SK-N-SH (cell line): ENCODE measurements around the gene TOMM20. TPM values are rescaled to one million over a fixed set of nuclear protein-coding genes. Genes with fewer than 3 reads are reported as not detected.

ENCODE experiments used
- CTCF ChIA-PET: fragments of 300-600, 350-600 bp; formaldehyde crosslinking; extraction: SDS; loops from one replicate; lab custom pipeline; 2021; lab: Yijun Ruan, JAX
- POLR2A ChIA-PET: fragments of 350-600 bp; sonication (Branson Sonifier 250); formaldehyde crosslinking; extraction: SDS; loops from one replicate; lab custom pipeline; 2020; ENCODE audit warnings: antibody characterized with exemption, inconsistent platforms; lab: Yijun Ruan, JAX
- DNase-seq: peaks from one replicate; pipeline ENCODE4 v3.0.0; 2012
- H2AFZ ChIP-seq: fragments of 200-600 bp; sonication (generic); 2 replicates; pipeline ENCODE4 v1.8.1; 2016; ENCODE audit warnings: antibody characterized with exemption, mild to moderate bottlenecking, low read depth
- H3F3A ChIP-seq: fragments of 200-600 bp; sonication (generic); replicated peaks from 2 replicates; pipeline ENCODE3; 2016; ENCODE audit warnings: antibody characterized with exemption, mild to moderate bottlenecking; ENCODE audit not compliant: insufficient read depth
- H3K27ac ChIP-seq, 2 experiments: fragments of 200-500 bp in 1 of 2; fragments of 200-600 bp in 1 of 2; sonication (Bioruptor generic) in 1 of 2; sonication (generic), shearing (Covaris generic) in 1 of 2; 2 replicates each; pipeline versions ENCODE4 v1.5.1 to v1.6.1; 2014 to 2016; ENCODE audit warnings: low read depth in 2 of 2, inconsistent platforms in 1 of 2, low read length in 1 of 2, mild to moderate bottlenecking in 1 of 2, mixed read lengths in 1 of 2
- H3K27me3 ChIP-seq: fragments of 200-600 bp; sonication (generic), shearing (Covaris generic); 2 replicates; pipeline ENCODE4 v1.6.1; 2016; ENCODE audit warnings: mixed run types; ENCODE audit not compliant: insufficient read depth
- H3K36me3 ChIP-seq, 2 experiments: fragments of 200-500 bp in 1 of 2; fragments of 200-600 bp in 1 of 2; sonication (Bioruptor generic) in 1 of 2; sonication (generic) in 1 of 2; replicated peaks in 1 of 2; 2 replicates each; pipeline versions ENCODE3 to v1.5.1; 2014 to 2016; ENCODE audit warnings: low read length in 1 of 2, mild to moderate bottlenecking in 1 of 2; ENCODE audit not compliant: insufficient read depth in 2 of 2, control insufficient read depth in 1 of 2
- H3K4me1 ChIP-seq, 2 experiments: fragments of 200-500 bp in 1 of 2; fragments of 200-600 bp in 1 of 2; sonication (Bioruptor generic) in 1 of 2; sonication (generic), shearing (Covaris generic) in 1 of 2; 2 replicates each; pipeline versions ENCODE4 v1.5.1 to v1.6.1; 2014 to 2016; ENCODE audit warnings: low read depth in 1 of 2, low read length in 1 of 2, mixed run types in 1 of 2; ENCODE audit not compliant: insufficient read depth in 2 of 2, control insufficient read depth in 1 of 2
- H3K4me2 ChIP-seq: fragments of 200-600 bp; sonication (generic), shearing (Covaris generic); 2 replicates; pipeline ENCODE4 v1.6.1; 2017; ENCODE audit warnings: mixed run types
- H3K4me3 ChIP-seq, 2 experiments: fragments of 200-500 bp in 1 of 2; fragments of 200-600 bp in 1 of 2; sonication (Bioruptor generic) in 1 of 2; sonication (generic), shearing (Covaris generic) in 1 of 2; 2 replicates each; pipeline versions ENCODE4 v1.5.1 to v1.8.1; 2014 to 2016; ENCODE audit warnings: low read depth in 2 of 2, inconsistent platforms in 1 of 2, low read length in 1 of 2, mild to moderate bottlenecking in 1 of 2, mixed read lengths in 1 of 2, moderate library complexity in 1 of 2
- H3K79me2 ChIP-seq: fragments of 200-600 bp; sonication (generic); 2 replicates; pipeline ENCODE4 v1.8.1; 2017; ENCODE audit warnings: mild to moderate bottlenecking; ENCODE audit not compliant: insufficient read depth
- H3K9ac ChIP-seq: fragments of 200-600 bp; sonication (generic); 2 replicates; pipeline ENCODE4 v1.6.1; 2017; ENCODE audit warnings: mixed run types
- H3K9me2 ChIP-seq: fragments of 200-600 bp; sonication (generic); 2 replicates; pipeline ENCODE4 v1.6.1; 2017; ENCODE audit warnings: mixed run types
- H3K9me3 ChIP-seq: fragments of 200-600 bp; sonication (generic); 2 replicates; pipeline ENCODE4 v1.6.1; 2017; ENCODE audit warnings: mixed run types, mild to moderate bottlenecking, moderate library complexity
- H4K20me1 ChIP-seq: fragments of 200-600 bp; sonication (generic); 2 replicates; pipeline ENCODE4 v1.6.1; 2017; ENCODE audit warnings: mild to moderate bottlenecking, mixed run types; ENCODE audit not compliant: insufficient read depth
- CHD2 ChIP-seq: fragments of 150-350 bp; IDR thresholded peaks from 2 replicates; pipeline ENCODE4 v1.6.1; 2018; ENCODE audit warnings: low read length; ENCODE audit not compliant: partially characterized antibody
- EP300 ChIP-seq, 2 experiments: IDR thresholded peaks; 2 replicates each; pipeline versions ENCODE4 v1.4.0 to v1.6.1; 2012; ENCODE audit warnings: borderline replicate concordance in 1 of 2, low read depth in 1 of 2, low read length in 1 of 2
- EZH2phosphoT487 ChIP-seq: fragments of 200-600 bp; sonication (generic); IDR thresholded peaks from 2 replicates; pipeline ENCODE4 v1.6.1; 2017; ENCODE audit warnings: low read depth, mixed run types, mild to moderate bottlenecking, antibody characterized with exemption, moderate library complexity, borderline replicate concordance
- FOSL2 ChIP-seq: IDR thresholded peaks from 2 replicates; pipeline ENCODE4 v1.4.0; 2012; ENCODE audit warnings: low read depth, mild to moderate bottlenecking, moderate library complexity, borderline replicate concordance
- FOXJ3 ChIP-seq: sonication (generic); formaldehyde crosslinking; IDR thresholded peaks from 2 replicates; pipeline ENCODE4 v1.5.1; 2020; ENCODE audit warnings: mild to moderate bottlenecking, missing genetic modification reagents
- GABPA ChIP-seq: IDR thresholded peaks from 2 replicates; pipeline ENCODE4 v1.4.0; 2012; ENCODE audit warnings: low read depth, mild to moderate bottlenecking
- IRF3 ChIP-seq: fragments of 150-350 bp; IDR thresholded peaks from 2 replicates; pipeline ENCODE4 v1.6.1; 2016; ENCODE audit warnings: mild to moderate bottlenecking, low read depth, low read length
- JUND ChIP-seq: IDR thresholded peaks from 2 replicates; pipeline ENCODE4 v1.4.0; 2012
- MXI1 ChIP-seq: IDR thresholded peaks from 2 replicates; pipeline ENCODE4 v1.6.1; 2012; ENCODE audit warnings: mild to moderate bottlenecking, low read depth, low read length, improper control_type of control experiment
- NRF1 ChIP-seq: IDR thresholded peaks from 2 replicates; pipeline ENCODE4 v1.6.1; 2012; ENCODE audit warnings: low read depth, mild to moderate bottlenecking, low read length
- POLR2AphosphoS5 ChIP-seq: IDR thresholded peaks from 2 replicates; pipeline ENCODE4 v1.6.1; 2012; ENCODE audit warnings: low read depth, low read length
- RAD21 ChIP-seq: IDR thresholded peaks from 2 replicates; pipeline ENCODE4 v1.6.1; 2012; ENCODE audit warnings: mild to moderate bottlenecking, low read length
- REST ChIP-seq: IDR thresholded peaks from 2 replicates; pipeline ENCODE4 v1.6.1; 2012; ENCODE audit warnings: mild to moderate bottlenecking, low read depth, low read length, moderate library complexity
- RFX5 ChIP-seq: IDR thresholded peaks from 2 replicates; pipeline ENCODE4 v1.6.1; 2012; ENCODE audit warnings: mild to moderate bottlenecking, improper control_type of control experiment, low read length
- RXRA ChIP-seq: IDR thresholded peaks from 2 replicates; pipeline ENCODE4 v1.4.0; 2012; ENCODE audit warnings: low read depth, mild to moderate bottlenecking, borderline replicate concordance
- SMC3 ChIP-seq: IDR thresholded peaks from 2 replicates; pipeline ENCODE4 v1.6.1; 2012; ENCODE audit warnings: low read depth, low read length, improper control_type of control experiment
- TCF12 ChIP-seq: IDR thresholded peaks from 2 replicates; pipeline ENCODE4 v1.4.0; 2012
- TEAD4 ChIP-seq: IDR thresholded peaks from 2 replicates; pipeline ENCODE4 v1.4.0; 2012; ENCODE audit warnings: mild to moderate bottlenecking, borderline replicate concordance; ENCODE audit not compliant: insufficient read depth
- YY1 ChIP-seq: IDR thresholded peaks from 2 replicates; pipeline ENCODE4 v1.4.0; 2012; ENCODE audit warnings: low read depth, mild to moderate bottlenecking
- whole genome bisulfite sequencing: methylation state at CpG from one replicate; pipeline ENCODE4 v1.1.6; 2017; ENCODE audit warnings: low lambda C conversion rate; 5-methylcytosine and 5-hydroxymethylcytosine counted together
- polyA plus RNA-seq, 3 experiments: library from polyadenylated mRNA; depleted of rRNA; stranded (reverse); fragments of >200 nt; gene quantifications; 2 replicates each; pipeline ENCODE4 v1.2.3, GENCODE V29; 2012
- TF ChIP-seq, protein P1 (sequence below): IDR thresholded peaks from 2 replicates; pipeline ENCODE4 v1.4.0; 2012; ENCODE audit warnings: low read depth, borderline replicate concordance

The TOMM20 gene
- polyA plus RNA-seq, 1 of the 3 experiments (the other 2 are of a cell fraction): 86.2 TPM

DNA sequence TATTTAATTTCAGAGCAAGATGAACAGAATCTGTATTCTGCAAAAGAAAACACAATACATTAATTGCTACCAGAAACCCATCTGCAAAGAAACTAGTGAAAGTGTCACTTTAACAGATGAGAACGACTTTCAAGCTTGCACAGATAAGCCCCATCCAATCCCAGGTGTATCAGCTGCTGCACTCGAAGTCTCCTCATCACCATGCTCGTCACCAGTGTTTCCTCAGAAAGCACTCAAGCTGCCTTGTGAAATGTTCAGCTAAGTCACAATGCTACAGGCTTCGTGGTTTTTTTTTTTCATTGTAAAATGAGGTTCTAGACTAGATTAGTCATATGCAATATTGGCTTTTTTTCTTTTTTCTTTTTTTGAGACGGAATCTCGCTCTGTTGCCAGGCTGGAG, 3.3 kb upstream of the TOMM20 start:
- peaks cover 17% of the 10 kb centered on the region for H3K79me2 ChIP-seq
- 88% methylated on average over 6 of the region's 6 CpGs for WGBS

DNA sequence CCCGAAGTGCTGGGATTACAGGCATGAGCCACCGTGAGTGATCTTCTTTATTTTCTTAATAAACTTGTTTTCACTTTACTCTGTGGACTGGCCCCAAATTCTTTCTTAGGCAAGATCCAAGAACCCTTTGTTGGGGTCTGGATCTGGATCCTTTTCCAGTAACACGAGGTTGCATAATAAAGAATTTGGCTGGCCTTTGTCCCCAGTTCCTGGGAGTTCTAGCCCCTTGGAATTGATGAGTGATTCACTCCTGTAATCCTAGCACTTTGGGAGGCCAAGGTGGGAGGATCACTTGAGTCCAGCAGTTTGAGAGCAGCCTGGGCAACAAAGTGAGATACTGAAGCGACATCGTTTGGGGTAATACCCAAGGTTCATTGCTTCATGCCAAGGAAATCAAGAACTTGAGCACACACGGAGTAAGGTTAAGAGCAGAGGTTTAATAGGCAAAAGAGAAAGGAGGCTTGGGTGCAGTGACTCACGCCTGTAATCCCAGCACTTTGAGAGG, 2.2 kb upstream of the TOMM20 start:
- H3F3A ChIP-seq: peaks cover 34% of the 10 kb centered on the region
- WGBS: 91% methylated on average over 7 of the region's 7 CpGs
- POLR2A ChIA-PET: no interaction called here
- peaks cover 28% of the 10 kb centered on the region for H3K79me2 ChIP-seq
- no peak for DNase-seq
- H3K9me3 ChIP-seq: no peaks in the 10 kb centered on the region
- H3K4me1 ChIP-seq: peaks cover 0 to 5% of the 10 kb centered on the region in 2 experiments; a peak in 2 of 4 replicates
- H3K4me3 ChIP-seq: no peak overlapping the region
- H3K4me2 ChIP-seq: no peak overlapping the region
- H3K36me3 ChIP-seq: peaks cover 22 to 27% of the 10 kb centered on the region in 2 experiments
- H3K27me3 ChIP-seq: no peaks in the 10 kb centered on the region
- no peak overlapping the region for H3K27ac ChIP-seq
- no peaks in the 10 kb centered on the region for H3K9me2 ChIP-seq
- peaks cover 20% of the 10 kb centered on the region for H4K20me1 ChIP-seq
- H2AFZ ChIP-seq: no peak overlapping the region
- CTCF ChIA-PET: no interaction called here
- H3K9ac ChIP-seq: no peak overlapping the region
- TF ChIP-seq IRF3 (no peak), MXI1 (no peak), RAD21 (no peak), EZH2phosphoT487 (no peak), POLR2AphosphoS5 (no peak), TCF12 (no peak), YY1 (no peak), CHD2 (no peak), RFX5 (no peak), FOSL2 (no peak), GABPA (no peak)
- TF ChIP-seq, protein P1, sequence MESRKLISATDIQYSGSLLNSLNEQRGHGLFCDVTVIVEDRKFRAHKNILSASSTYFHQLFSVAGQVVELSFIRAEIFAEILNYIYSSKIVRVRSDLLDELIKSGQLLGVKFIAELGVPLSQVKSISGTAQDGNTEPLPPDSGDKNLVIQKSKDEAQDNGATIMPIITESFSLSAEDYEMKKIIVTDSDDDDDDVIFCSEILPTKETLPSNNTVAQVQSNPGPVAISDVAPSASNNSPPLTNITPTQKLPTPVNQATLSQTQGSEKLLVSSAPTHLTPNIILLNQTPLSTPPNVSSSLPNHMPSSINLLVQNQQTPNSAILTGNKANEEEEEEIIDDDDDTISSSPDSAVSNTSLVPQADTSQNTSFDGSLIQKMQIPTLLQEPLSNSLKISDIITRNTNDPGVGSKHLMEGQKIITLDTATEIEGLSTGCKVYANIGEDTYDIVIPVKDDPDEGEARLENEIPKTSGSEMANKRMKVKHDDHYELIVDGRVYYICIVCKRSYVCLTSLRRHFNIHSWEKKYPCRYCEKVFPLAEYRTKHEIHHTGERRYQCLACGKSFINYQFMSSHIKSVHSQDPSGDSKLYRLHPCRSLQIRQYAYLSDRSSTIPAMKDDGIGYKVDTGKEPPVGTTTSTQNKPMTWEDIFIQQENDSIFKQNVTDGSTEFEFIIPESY: no peak

More for the DNA sequence above, 3.3 kb upstream of the TOMM20 start:
- peaks cover 0 to 3% of the 10 kb centered on the region in 2 experiments; a peak in 2 of 4 replicates for H3K4me1 ChIP-seq
- no peak overlapping the region for H3K4me3 ChIP-seq
- no peak for TF ChIP-seq NRF1
- no peak for TF ChIP-seq TEAD4
- TF ChIP-seq RAD21: no peak
- TF ChIP-seq EP300 (IDR thresholded peaks at IDR 0.05; ENCODE audit: borderline replicate concordance in 1 of 2, low read depth in 1 of 2, low read length in 1 of 2): no peak
- TF ChIP-seq CHD2: no peak
- TF ChIP-seq EZH2phosphoT487: no peak
- no peak for TF ChIP-seq REST
- TF ChIP-seq JUND: no peak
- no peak for TF ChIP-seq RXRA
- no peak for TF ChIP-seq FOXJ3
- TF ChIP-seq SMC3: no peak
- no peak for TF ChIP-seq FOSL2
- TF ChIP-seq, all 33 proteins: peak for 0
- Histone ChIP-seq H2AFZ (no peak overlapping the region), H3K36me3 (peaks cover 33 to 36% of the 10 kb centered on the region in 2 experiments), H4K20me1 (peaks cover 10% of the 10 kb centered on the region), H3F3A (peaks cover 34% of the 10 kb centered on the region), H3K9ac (no peak overlapping the region), H3K27me3 (no peaks in the 10 kb centered on the region), H3K9me3 (no peaks in the 10 kb centered on the region), H3K9me2 (no peaks in the 10 kb centered on the region), H3K4me2 (no peak overlapping the region), H3K27ac (no peak overlapping the region)
- ChIA-PET POLR2A (no interaction called here), CTCF (no interaction called here)
- DNase-seq: no peak
